HG03575 (cell line): ENCODE data around the gene KCNN2.

Experiments used
- ATAC-seq: cut with Tn5 transposase; IDR thresholded peaks from one replicate; pipeline ENCODE4 v1.9.1; 2021; ENCODE audit not compliant: unreplicated experiment, insufficient number of reproducible peaks, low FRiP score; ENCODE audit errors: extremely low read depth

Gene KCNN2

GRCh38 chr5:114458726-114459125 lies 96.9 kb downstream of the KCNN2 start:
- no peak for ATAC-seq

DNA sequence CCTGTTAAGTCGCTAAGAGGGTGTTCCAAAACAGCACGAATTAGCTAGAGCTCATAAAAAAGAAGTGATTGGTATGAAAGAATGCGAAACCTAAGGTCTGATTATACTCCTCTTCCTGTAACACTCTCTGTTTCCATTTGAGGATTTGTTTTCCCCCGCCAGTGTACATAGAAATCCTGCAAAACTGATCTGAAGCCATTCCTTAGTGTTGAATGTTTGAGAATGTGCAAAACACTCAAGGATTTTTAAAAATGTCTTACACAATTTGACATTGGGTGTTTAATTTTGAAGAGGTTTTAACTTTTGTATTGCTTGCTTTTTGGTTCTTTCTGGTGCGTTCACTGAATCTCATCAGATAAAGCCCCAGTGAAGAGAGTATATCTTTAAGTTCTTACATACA lies 105.3 kb downstream of the KCNN2 start:
- no peak for ATAC-seq

GRCh38 chr5:114467729-114468128 lies 105.9 kb downstream of the KCNN2 start:
- ATAC-seq: no peak

- no peak for ATAC-seq
These were observed 107.5 kb downstream of the KCNN2 start for GRCh38 chr5:114469372-114469771.

GRCh38 chr5:114471529-114471928 lies 109.7 kb downstream of the KCNN2 start:
- no peak for ATAC-seq

DNA sequence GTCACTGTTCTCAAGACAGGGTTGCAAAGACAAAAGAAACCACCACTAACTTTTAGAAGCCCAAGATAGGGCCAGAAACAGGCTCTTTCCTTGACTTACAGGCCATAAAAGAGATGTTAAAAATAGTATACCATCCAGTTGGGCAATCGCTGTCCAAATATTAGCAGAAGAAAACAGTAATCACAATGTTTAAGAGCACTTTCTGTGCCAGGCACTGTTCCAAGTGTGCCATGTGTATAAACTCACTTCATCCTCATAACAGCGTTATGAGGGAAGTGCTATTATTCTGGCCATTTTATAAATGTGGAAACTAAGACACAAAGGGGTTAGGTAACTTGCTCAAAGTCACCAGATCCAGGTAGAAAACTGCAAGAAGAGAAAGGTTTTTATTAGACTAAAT lies 111.7 kb downstream of the KCNN2 start:
- no peak for ATAC-seq

- ATAC-seq: no peak
These were observed 116.0 kb downstream of the KCNN2 start for GRCh38 chr5:114477816-114478334.

DNA sequence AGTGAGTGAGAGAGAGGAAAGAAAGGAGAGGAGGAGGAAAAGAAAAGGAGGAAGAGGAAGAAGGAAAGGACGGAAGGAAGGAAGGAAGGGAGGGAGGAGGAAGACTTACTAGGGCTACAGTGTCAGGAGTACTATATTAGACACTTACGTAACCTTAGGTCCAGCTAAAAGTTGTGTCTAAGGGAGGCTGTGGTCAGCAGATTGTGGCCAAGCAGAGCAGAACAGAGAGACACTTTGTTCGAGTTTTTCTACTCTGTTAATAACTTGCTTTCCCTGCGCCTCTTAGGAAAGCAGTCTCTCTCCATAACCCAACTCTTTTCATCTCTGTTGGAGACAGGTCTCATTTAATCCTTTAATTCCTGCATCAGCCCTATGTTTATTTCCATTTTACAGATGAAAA lies 138.9 kb downstream of the KCNN2 start:
- ATAC-seq: no peak

DNA sequence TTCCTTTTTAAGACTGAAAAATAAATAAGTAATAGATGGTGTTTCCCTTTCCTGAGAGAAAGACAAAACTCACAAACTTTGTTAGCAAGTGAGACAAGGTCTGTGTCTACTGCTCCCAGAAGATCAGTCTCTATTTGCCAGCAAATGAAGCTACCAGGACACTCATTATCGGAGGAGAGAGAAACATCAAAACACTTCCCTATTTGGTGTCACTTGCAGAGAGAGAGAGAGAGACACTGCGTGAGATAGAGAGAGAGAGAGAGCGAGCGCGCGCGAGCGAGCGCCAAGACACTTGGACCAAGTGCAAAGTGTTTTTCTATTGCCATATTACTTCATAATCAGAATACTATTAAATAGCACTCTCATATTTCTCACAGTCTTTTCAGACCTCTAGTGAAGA lies 142.7 kb downstream of the KCNN2 start:
- no peak for ATAC-seq

DNA sequence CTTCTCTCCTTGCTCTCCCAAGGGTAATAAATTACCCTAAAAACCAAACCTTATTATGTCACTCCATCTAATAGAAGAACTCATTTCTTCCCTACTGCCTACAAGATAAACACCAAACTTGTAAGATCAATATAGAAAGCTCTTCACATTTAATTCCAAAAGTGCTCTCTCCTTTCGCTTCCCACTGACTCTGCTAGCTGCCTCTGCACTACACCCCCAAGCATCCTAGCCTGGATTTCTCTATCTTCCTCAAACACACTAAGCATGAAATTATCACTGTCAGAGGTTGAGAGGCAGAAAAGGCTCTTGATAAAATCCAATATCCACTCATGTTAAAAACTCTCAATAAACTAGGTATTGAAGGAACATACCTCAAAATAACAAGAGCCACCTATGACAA lies 162.4 kb downstream of the KCNN2 start:
- ATAC-seq: no peak

- ATAC-seq: no peak
These were observed 182.7 kb downstream of the KCNN2 start for GRCh38 chr5:114544561-114544960.
